ENCODE data around the gene NXN. TPM values are rescaled to one million over a fixed set of nuclear protein-coding genes. Genes with fewer than 3 reads are reported as not detected.
"Not testable (repeated sequence)": the region's sequence is repeated elsewhere in the genome, so short reads cannot be mapped to it uniquely, and the experiment has no call there.

The NXN gene
- total RNA-seq, 2 donors from 2014 or later = 0.37 to 0.95 TPM

DNA sequence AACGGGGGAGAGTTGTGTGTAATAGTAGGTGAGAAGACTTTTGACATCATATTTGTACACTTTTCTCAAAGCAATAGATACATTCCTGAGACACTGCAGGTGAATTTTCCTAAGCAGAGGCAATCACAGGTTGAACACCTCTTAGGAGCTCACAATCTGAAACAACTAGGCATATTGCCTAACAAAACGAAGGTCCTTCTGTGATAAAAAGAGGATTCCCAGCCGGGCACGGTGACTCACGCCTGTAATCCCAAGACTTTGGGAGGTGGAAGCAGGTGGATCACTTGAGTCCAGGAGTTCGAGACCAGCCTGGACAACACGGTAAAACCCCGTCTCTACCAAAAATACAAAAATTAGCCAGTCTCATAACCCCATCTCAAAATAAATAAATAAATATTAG is 17.4 kb downstream of the NXN start:
- Mint-ChIP-seq H3K36me3 (ENCODE audit: low read depth) (no peaks in the 10 kb centered on the region), H3K4me3 (no peak overlapping the region), H3K9me3 (no peaks in the 10 kb centered on the region), H3K27me3 (peaks cover 5% of the 10 kb centered on the region), H3K27ac (no peak overlapping the region), H3K4me1 (no peaks in the 10 kb centered on the region)
- ATAC-seq (replicated peaks) = no peak

DNA sequence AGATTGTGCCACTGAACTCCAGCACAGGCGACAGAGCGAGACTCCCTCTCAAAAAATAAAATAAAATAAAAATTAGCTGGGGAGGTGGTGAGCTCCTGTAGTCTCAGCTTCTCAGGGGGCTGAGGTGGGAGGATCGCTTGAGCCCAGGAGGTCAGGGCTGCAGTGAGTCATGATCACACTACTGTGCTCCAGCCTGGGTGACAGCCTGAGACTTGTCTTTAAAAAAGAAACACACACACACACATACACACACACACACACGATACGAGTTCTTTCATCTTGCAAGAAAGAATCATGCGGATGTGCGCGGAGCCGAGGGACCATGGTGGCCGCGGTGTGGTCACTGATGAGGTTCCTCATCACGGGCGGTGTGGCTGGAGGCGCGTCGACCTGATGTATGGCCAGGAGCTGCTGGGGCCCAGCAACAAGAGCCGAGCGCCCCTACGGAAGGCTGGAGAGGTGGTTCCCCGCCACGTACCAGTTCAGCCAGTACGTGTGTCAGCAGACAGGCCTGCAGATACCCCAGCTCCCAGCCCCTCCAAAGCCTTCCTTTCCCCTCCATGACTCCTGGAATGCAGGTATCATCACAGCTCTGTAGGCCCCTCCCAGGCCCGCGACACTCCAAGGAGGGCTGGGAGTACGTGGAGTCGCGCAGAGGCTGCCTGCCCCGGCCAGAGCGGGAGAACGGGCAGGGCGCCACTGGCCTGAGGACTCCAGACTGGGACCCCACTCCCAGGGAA is 20.7 kb downstream of the NXN start:
- H3K4me1 Mint-ChIP-seq = no peaks in the 10 kb centered on the region
- H3K9me3 Mint-ChIP-seq = no peaks in the 10 kb centered on the region
- peaks cover 5% of the 10 kb centered on the region for H3K27me3 Mint-ChIP-seq
- no peak for ATAC-seq (replicated peaks)
- H3K36me3 Mint-ChIP-seq (ENCODE audit: low read depth) = no peaks in the 10 kb centered on the region
- no peak overlapping the region for H3K4me3 Mint-ChIP-seq
- no peak overlapping the region for H3K27ac Mint-ChIP-seq

DNA sequence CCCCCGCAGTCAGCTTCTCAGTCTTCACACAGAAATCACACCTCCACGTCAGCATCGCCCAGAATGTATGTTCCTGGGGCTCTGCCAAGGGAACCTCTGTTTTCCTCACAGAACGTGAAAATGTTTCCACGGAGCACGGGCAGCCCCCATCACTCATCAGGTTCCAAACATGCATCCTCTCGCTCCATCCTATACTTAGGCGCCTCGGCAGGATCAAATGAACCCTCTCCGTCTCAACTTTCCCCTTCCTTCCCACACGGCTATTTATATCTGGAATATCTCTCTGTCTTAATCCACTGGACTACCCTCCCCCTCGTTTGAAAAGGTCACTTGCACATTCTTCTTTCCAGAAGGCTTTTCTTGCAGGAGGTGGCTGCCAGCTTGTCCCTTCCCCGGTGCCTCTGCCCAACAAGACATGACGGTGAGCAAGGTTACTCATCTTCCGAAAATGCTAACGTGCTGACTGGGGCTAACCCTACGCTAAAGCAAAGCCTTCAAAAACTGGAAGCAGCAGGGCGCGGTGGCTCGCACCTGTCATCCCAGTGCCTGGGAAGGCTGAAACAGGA is 21.6 kb downstream of the NXN start:
- Mint-ChIP-seq H3K9me3 (no peaks in the 10 kb centered on the region), H3K27me3 (peaks cover 5% of the 10 kb centered on the region), H3K27ac (no peak overlapping the region), H3K4me3 (no peak overlapping the region), H3K4me1 (no peaks in the 10 kb centered on the region), H3K36me3 (ENCODE audit: low read depth) (no peaks in the 10 kb centered on the region)
- no peak for ATAC-seq (replicated peaks)

DNA sequence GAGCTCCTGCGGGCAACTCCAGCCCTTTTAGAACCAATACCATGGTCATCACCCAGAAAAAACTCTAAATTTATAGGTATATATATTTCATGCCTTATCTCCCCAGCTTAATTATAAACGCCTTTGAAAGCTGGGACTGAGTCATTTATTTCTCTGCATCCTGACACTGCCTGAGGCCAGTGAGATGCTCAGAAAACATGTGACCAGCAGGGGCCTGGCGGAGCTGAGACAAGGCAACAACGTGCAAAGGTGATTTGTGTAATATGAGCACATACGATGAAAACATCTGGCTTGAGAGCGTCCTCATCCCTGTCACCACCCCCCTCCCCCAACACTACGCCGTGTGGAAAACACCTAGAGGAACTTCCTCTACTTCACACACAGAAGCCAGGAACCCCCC is 22.7 kb downstream of the NXN start:
- Mint-ChIP-seq H3K27ac (no peak overlapping the region), H3K4me3 (no peak overlapping the region), H3K27me3 (peaks cover 5% of the 10 kb centered on the region), H3K9me3 (no peaks in the 10 kb centered on the region), H3K36me3 (ENCODE audit: low read depth) (no peaks in the 10 kb centered on the region), H3K4me1 (no peaks in the 10 kb centered on the region)
- ATAC-seq (replicated peaks) = no peak

DNA sequence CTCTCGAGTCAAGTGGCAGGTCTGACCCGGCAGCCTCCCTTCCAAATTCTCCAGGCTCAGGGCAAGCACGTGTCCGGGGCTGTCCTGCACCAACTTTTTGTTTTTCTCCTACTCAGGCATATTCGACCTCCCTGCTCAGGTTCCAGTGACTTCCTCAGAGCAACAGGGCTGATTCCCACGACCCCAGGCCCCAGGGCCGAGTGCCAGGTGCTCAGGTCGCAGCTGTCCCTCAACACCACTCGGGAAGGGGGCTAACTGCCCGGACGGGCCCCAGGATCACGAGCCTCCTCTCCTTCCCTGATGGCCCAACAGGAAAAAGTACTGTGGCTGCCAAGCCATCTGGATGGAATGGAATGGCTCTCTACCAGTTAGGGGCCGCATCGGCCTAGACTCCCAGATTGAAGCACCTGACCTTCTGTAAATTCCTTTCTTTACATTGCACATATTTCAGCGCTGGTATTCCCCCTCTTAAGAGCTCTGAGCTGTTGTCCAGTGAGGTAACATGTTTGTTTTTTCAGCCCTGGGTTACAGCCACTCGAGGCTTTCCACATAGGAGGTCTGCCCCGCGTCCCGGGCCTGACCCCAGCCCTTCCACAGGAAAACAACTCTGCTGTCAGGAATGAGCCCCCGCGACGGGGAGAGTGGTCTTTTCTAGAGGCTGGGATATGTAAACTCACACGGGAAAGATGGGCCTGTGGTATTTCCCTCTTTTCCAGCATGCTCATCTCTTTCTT is 25.0 kb downstream of the NXN start:
- Mint-ChIP-seq H3K36me3 (ENCODE audit: low read depth) (no peaks in the 10 kb centered on the region), H3K27me3 (peaks cover 14% of the 10 kb centered on the region), H3K4me1 (no peaks in the 10 kb centered on the region), H3K27ac (no peak overlapping the region), H3K9me3 (no peaks in the 10 kb centered on the region), H3K4me3 (no peak overlapping the region)
- ATAC-seq (replicated peaks) = no peak

DNA sequence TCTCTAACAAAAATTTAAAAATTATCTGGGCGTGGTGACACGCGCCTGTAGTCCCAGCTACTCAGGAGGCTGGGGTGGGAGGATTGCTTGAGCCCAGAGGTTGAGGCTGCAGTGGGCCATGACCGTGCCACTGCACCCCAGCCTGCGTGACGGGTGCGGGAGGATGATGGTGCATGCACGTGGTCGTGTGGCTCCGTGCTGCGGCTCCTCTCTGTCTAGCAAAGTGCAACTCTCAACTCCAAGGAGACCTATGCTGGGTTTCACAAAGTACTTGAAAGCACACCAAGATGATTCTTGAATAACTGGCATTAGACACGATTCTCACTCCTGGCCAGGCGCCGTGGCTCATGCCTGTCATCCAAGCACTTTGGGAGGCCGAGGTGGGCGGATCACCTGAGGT is 25.8 kb downstream of the NXN start:
- Mint-ChIP-seq H3K36me3 (ENCODE audit: low read depth) (no peaks in the 10 kb centered on the region), H3K27ac (no peak overlapping the region), H3K27me3 (peaks cover 14% of the 10 kb centered on the region), H3K4me3 (no peak overlapping the region), H3K9me3 (no peaks in the 10 kb centered on the region), H3K4me1 (no peaks in the 10 kb centered on the region)
- ATAC-seq (replicated peaks) = no peak

DNA sequence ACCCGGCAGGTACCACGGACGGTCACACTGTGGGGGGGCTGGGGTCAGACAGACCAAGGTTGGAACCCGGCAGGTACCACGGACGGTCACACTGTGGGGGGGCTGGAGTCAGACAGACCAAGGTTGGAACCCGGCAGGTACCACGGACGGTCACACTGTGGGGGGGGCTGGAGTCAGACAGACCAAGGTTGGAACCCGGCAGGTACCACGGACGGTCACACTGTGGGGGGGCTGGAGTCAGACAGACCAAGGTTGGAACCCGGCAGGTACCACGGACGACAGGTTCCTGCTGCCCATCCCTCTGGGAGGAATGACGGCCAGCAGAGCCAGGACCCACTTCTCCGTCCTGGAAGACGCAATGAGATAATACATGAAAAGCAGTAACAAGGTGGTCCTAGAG is 27.0 kb downstream of the NXN start:
- H3K27ac Mint-ChIP-seq; H3K36me3 Mint-ChIP-seq (ENCODE audit: low read depth); H3K4me1 Mint-ChIP-seq: not testable (repeated sequence)

DNA sequence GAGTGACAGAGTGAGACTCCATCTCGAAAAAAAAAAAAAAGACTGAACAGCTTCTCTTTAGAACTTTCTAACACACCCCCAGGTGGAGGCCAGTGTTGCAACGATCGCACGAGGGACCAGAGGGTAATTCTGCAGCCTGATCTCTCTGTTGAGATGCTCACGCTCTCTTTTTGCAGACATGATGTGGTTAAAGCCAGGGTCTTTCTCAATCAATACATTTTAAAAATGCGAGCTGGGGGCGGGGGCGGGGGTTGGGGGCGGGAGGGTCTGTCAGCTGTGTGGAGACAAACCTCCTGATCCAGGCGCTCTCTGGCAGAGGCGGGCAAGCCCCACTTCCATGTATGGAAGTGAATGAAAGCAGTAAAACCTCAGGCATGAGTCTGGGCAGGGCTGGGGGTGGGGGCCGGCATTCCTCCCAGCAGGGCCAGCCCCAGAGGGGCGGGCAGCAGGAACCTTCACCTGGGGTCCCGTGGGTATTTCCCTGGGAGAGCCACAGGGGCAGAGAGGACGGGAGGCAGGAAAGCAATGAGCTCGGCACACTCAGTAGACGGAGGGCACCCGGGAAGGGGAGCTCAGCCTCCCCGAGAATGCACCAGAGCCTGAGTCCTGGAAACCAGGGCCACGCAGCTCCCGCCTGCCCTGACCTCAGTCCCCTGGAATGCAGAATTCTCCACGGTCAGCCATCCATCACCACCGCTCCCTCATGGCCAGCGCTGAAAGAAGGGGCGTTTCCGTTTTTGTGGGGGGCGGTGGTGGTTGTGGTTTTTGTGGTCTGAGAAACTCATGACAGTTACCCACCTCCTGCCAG is 28.0 kb downstream of the NXN start:
- no peaks in the 10 kb centered on the region for H3K36me3 Mint-ChIP-seq (ENCODE audit: low read depth)
- peaks cover 9% of the 10 kb centered on the region for H3K27me3 Mint-ChIP-seq
- no peaks in the 10 kb centered on the region for H3K9me3 Mint-ChIP-seq
- ATAC-seq (replicated peaks) = no peak
- no peaks in the 10 kb centered on the region for H3K4me1 Mint-ChIP-seq
- no peak overlapping the region for H3K4me3 Mint-ChIP-seq
- H3K27ac Mint-ChIP-seq = no peak overlapping the region

More for the DNA sequence above, 27.0 kb downstream of the NXN start:
- not testable (repeated sequence) for H3K27me3 Mint-ChIP-seq; H3K4me3 Mint-ChIP-seq; ATAC-seq (replicated peaks); H3K9me3 Mint-ChIP-seq

DNA sequence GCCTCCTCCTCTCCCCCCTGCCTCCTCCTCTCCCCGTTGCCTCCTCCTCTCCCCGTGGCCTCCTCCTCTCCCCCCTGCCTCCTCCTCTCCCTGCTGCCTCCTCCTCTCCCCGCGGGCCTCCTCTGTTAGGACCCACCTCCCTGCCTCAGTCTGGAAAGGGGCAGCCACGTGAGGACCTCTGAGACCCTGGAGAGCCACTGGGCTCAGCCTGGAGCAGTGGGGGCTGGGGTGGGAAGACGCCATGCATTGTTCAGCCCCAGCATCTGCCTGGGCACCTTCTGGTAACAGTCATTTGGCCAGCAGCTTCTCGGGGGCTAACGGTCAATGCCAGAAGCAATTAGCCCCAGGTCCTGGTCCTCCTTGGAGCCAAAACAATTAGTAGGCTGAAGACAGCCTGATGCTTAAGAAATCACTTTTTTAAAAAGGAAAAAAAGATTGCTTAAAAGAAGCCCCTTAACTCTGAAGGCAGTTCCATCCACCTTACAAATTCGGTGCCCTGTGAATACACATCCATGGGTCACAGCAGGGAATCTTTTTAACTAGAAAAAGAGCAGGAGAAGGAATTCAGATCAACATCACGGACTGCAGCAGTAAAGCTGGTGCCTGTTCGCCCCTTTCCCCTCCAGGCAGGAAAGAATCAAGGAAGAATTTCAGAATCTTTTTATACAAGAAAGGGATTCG is 29.8 kb downstream of the NXN start:
- peaks cover 9% of the 10 kb centered on the region for H3K27me3 Mint-ChIP-seq
- H3K4me1 Mint-ChIP-seq = no peaks in the 10 kb centered on the region
- no peaks in the 10 kb centered on the region for H3K9me3 Mint-ChIP-seq
- H3K36me3 Mint-ChIP-seq (ENCODE audit: low read depth) = no peaks in the 10 kb centered on the region
- no peak for ATAC-seq (replicated peaks)
- H3K27ac Mint-ChIP-seq = no peak overlapping the region
- no peak overlapping the region for H3K4me3 Mint-ChIP-seq

DNA sequence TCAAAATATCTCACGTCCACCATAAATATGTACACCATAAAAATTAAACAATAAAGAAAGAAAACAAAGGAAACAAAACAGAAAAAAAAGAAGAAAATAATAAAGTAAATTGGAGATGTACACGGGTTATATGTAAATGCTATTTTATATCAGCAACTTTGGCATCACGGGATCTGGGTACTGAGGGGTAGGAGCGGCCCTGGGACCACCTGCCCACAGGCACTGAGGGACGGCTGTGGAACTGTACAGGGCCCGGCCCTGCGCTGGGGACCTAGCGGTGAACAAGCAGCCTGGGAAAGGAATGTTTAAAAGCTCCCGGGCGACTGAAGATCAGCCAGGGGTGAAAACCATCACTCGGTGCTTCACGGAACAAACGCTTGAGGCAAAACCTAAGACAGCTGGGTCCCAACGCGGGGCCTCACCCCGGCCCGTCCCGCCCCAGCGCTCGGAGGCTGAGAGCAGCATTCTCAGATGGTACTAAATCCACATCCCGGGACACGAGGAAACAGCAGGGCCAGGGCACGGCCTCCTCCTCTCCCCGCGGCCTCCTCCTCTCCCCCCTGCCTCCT is 31.2 kb downstream of the NXN start:
- Mint-ChIP-seq H3K4me3 (no peak overlapping the region), H3K4me1 (no peaks in the 10 kb centered on the region), H3K27me3 (peaks cover 9% of the 10 kb centered on the region), H3K9me3 (no peaks in the 10 kb centered on the region), H3K36me3 (ENCODE audit: low read depth) (no peaks in the 10 kb centered on the region), H3K27ac (no peak overlapping the region)
- ATAC-seq (replicated peaks) = no peak

DNA sequence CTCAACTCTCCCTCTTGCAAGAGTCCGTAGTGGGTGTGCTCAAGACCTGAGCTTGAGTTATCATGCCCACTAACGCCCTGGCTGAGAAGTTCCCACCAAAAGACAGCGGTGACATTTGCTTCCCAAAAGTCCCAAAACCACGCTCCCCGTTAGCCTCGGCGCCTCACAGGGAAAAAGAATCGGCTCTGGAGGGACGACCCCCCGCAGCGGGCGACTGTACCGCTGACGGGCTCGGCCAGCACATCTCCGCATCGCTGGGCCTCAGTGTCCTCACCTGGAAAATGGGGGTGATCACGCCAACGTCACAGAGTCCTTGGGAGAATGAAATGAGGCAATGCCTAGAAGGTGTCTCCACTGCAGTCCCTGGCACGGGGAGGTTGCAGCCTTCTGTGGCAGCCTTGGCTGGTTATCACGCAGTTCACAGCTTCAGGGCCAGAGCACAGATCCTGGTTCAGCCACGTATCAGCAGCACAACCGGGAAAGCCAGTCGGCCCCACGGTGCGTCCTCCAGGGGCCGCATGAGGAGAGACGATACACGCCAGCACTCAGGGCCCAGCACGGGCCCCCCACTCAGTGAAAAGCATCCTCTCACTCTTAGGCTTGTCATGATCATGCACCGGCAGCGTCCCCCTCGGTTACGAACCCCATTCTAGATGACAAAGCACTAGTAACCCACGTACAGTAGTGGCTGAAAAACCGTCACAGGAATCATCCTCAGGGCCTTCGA is 32.9 kb downstream of the NXN start:
- Mint-ChIP-seq H3K4me1 (no peaks in the 10 kb centered on the region), H3K27ac (no peak overlapping the region), H3K27me3 (peaks cover 9% of the 10 kb centered on the region), H3K36me3 (ENCODE audit: low read depth) (no peaks in the 10 kb centered on the region), H3K4me3 (no peak overlapping the region), H3K9me3 (no peaks in the 10 kb centered on the region)
- ATAC-seq (replicated peaks) = no peak

DNA sequence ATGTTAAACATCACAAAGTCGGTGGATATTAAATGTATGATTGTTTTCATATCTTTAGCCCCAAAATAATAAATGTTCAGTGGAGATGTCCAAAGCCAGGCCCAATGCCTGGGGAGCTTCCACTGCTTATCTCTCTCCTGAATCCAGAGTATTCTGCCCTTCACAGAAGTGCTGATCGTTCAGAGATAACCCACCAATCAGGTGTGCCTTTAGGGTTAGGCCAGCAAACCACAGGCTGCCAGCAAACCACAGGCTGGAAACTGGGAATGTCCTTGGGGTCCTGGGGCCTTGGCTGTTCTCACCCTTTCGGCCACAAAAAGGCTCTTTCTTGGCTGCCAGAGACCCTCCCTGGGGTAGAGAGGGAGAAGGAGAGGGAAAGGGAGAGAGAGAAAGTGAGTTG is 33.9 kb downstream of the NXN start:
- Mint-ChIP-seq H3K27me3 (peaks cover 7% of the 10 kb centered on the region), H3K9me3 (no peaks in the 10 kb centered on the region), H3K4me3 (no peak overlapping the region), H3K27ac (no peak overlapping the region), H3K36me3 (ENCODE audit: low read depth) (no peaks in the 10 kb centered on the region), H3K4me1 (no peaks in the 10 kb centered on the region)
- ATAC-seq (replicated peaks) = no peak

DNA sequence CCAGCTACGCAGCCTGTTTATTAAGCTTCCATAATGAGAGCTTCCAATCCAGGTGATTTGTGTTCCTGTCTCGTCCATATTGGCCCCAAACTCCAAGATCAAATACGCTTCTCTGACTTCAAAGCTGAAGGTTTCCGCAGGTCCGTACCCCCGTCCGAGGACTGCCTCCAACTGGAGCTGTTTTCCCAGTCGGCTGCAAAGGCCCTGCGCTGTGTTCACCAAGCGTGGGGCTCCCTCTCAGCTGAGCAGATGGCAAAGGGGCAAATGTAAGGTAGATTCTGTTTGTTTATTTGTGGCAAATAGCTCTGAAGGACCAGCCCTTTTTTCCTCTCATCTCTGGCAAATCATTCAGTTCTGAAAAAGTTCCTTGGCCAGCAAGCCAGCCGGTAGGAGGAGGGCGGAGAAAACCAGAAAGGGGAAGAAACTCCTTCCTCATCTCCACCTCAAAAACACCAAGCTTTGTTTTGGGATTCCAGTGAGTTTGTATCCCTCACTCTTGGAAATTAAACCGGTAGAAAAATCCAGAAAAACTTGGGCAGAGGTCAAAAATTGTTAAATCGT is 35.2 kb downstream of the NXN start:
- Mint-ChIP-seq H3K4me3 (no peak overlapping the region), H3K27ac (no peak overlapping the region), H3K36me3 (ENCODE audit: low read depth) (no peaks in the 10 kb centered on the region), H3K27me3 (no peaks in the 10 kb centered on the region), H3K4me1 (no peaks in the 10 kb centered on the region), H3K9me3 (no peaks in the 10 kb centered on the region)
- no peak for ATAC-seq (replicated peaks)

All from activated T-helper 17 cell treated with anti-CD3 and anti-CD28 coated beads, Interleukin-2, amount 50 U/mL, for 72 hours (primary cell).